Memory B cell (primary cell): ENCODE data around the gene CD9.

Experiments
- ATAC-seq: fragments of 150-1000 bp; cut with Tn5 transposase; 2 replicates; pipeline ENCODE4 v1.10.0; 2021; ENCODE audit warnings: low read depth, mild to moderate bottlenecking, moderate library complexity
- DNase-seq, 2 donors: peaks; one replicate each; pipeline ENCODE4 v3.0.0; 2022; ENCODE audit warnings: low spot score in 2 of 2
- H3K27ac Mint-ChIP-seq: one replicate; pipeline ENCODE4 v1.8.0; 2022; ENCODE audit warnings: mild to moderate bottlenecking, moderate library complexity, mixed read lengths
- H3K27me3 Mint-ChIP-seq: one replicate; pipeline ENCODE4 v1.8.0; 2022; ENCODE audit warnings: mixed read lengths
- H3K36me3 Mint-ChIP-seq: one replicate; pipeline ENCODE4 v1.8.0; 2022; ENCODE audit warnings: mild to moderate bottlenecking, mixed read lengths
- H3K4me1 Mint-ChIP-seq: one replicate; pipeline ENCODE4 v1.8.0; 2022; ENCODE audit warnings: mixed read lengths
- H3K4me3 Mint-ChIP-seq: one replicate; pipeline ENCODE4 v1.8.0; 2022; ENCODE audit warnings: mild to moderate bottlenecking, moderate library complexity, mixed read lengths
- H3K9me3 Mint-ChIP-seq: one replicate; pipeline ENCODE4 v1.8.0; 2022; ENCODE audit warnings: mixed read lengths

CD9 gene

GRCh38 chr12:6212086-6212485 lies 11.9 kb downstream of the CD9 start:
- no peak for DNase-seq
- ATAC-seq, result no peak
- peaks cover 45% of the 10 kb centered on the region for H3K4me1 Mint-ChIP-seq
- H3K27me3 Mint-ChIP-seq, result peaks cover 3% of the 10 kb centered on the region
- H3K9me3 Mint-ChIP-seq, result no peaks in the 10 kb centered on the region
- H3K36me3 Mint-ChIP-seq, result peaks cover 2% of the 10 kb centered on the region
- H3K27ac Mint-ChIP-seq, result no peak overlapping the region
- H3K4me3 Mint-ChIP-seq, result no peak overlapping the region

GRCh38 chr12:6213969-6214368 lies 13.8 kb downstream of the CD9 start:
- peaks cover 47% of the 10 kb centered on the region for H3K4me1 Mint-ChIP-seq
- peaks cover 2% of the 10 kb centered on the region for H3K36me3 Mint-ChIP-seq
- H3K27ac Mint-ChIP-seq, result no peak overlapping the region
- no peaks in the 10 kb centered on the region for H3K9me3 Mint-ChIP-seq
- ATAC-seq, result no peak
- no peak for DNase-seq
- H3K4me3 Mint-ChIP-seq, result no peak overlapping the region
- H3K27me3 Mint-ChIP-seq, result peaks cover 3% of the 10 kb centered on the region

- peaks cover 44% of the 10 kb centered on the region for H3K4me1 Mint-ChIP-seq
- H3K4me3 Mint-ChIP-seq, result no peak overlapping the region
- H3K36me3 Mint-ChIP-seq, result no peaks in the 10 kb centered on the region
- no peak overlapping the region for H3K27ac Mint-ChIP-seq
- ATAC-seq (no peak), DNase-seq (no peak)
- peaks cover 3% of the 10 kb centered on the region for H3K27me3 Mint-ChIP-seq
- no peaks in the 10 kb centered on the region for H3K9me3 Mint-ChIP-seq
Observed at GRCh38 chr12:6214633-6215032, 14.4 kb downstream of the CD9 start.

- Mint-ChIP-seq H3K9me3 (no peaks in the 10 kb centered on the region), H3K36me3 (no peaks in the 10 kb centered on the region), H3K4me1 (peaks cover 46% of the 10 kb centered on the region), H3K27ac (peak overlapping the region; percentile 43), H3K27me3 (peaks cover 3% of the 10 kb centered on the region), H3K4me3 (no peak overlapping the region)
- DNase-seq (no peak), ATAC-seq (no peak)
Observed at GRCh38 chr12:6215120-6215807, 15.1 kb downstream of the CD9 start.

- Mint-ChIP-seq H3K36me3 (no peaks in the 10 kb centered on the region), H3K4me3 (no peak overlapping the region), H3K4me1 (peaks cover 43% of the 10 kb centered on the region), H3K27ac (no peak overlapping the region), H3K9me3 (no peaks in the 10 kb centered on the region), H3K27me3 (peaks cover 3% of the 10 kb centered on the region)
- no peak for ATAC-seq
- DNase-seq, result no peak
Observed at GRCh38 chr12:6215932-6216494, 15.8 kb downstream of the CD9 start.

GRCh38 chr12:6216581-6216980 lies 16.4 kb downstream of the CD9 start:
- ATAC-seq, result no peak
- H3K4me1 Mint-ChIP-seq, result peaks cover 37% of the 10 kb centered on the region
- H3K36me3 Mint-ChIP-seq, result no peaks in the 10 kb centered on the region
- no peak overlapping the region for H3K4me3 Mint-ChIP-seq
- peaks cover 1% of the 10 kb centered on the region for H3K27me3 Mint-ChIP-seq
- H3K27ac Mint-ChIP-seq, result no peak overlapping the region
- H3K9me3 Mint-ChIP-seq, result no peaks in the 10 kb centered on the region
- no peak for DNase-seq

- no peak for ATAC-seq
- H3K4me3 Mint-ChIP-seq, result peak overlapping the region; percentile 1
Observed at GRCh38 chr12:6218347-6218925, 18.2 kb downstream of the CD9 start.

GRCh38 chr12:6219980-6220379 lies 19.8 kb downstream of the CD9 start:
- Mint-ChIP-seq H3K9me3 (no peaks in the 10 kb centered on the region), H3K4me3 (no peak overlapping the region), H3K36me3 (no peaks in the 10 kb centered on the region), H3K4me1 (peaks cover 36% of the 10 kb centered on the region), H3K27me3 (no peaks in the 10 kb centered on the region), H3K27ac (peak overlapping the region; percentile 31)
- ATAC-seq (no peak), DNase-seq (no peak)

More at GRCh38 chr12:6218347-6218925, 18.2 kb downstream of the CD9 start:
- Mint-ChIP-seq H3K27me3 (peaks cover 1% of the 10 kb centered on the region), H3K4me1 (peaks cover 34% of the 10 kb centered on the region), H3K9me3 (no peaks in the 10 kb centered on the region), H3K36me3 (no peaks in the 10 kb centered on the region), H3K27ac (no peak overlapping the region)
- no peak for DNase-seq

GRCh38 chr12:6221146-6221545 lies 20.9 kb downstream of the CD9 start:
- no peaks in the 10 kb centered on the region for H3K27me3 Mint-ChIP-seq
- H3K9me3 Mint-ChIP-seq, result no peaks in the 10 kb centered on the region
- no peak overlapping the region for H3K27ac Mint-ChIP-seq
- no peak overlapping the region for H3K4me3 Mint-ChIP-seq
- peaks cover 31% of the 10 kb centered on the region for H3K4me1 Mint-ChIP-seq
- no peaks in the 10 kb centered on the region for H3K36me3 Mint-ChIP-seq
- ATAC-seq, result no peak
- no peak for DNase-seq

- Mint-ChIP-seq H3K27ac (no peak overlapping the region), H3K36me3 (no peaks in the 10 kb centered on the region), H3K27me3 (no peaks in the 10 kb centered on the region), H3K4me1 (peaks cover 26% of the 10 kb centered on the region), H3K4me3 (no peak overlapping the region), H3K9me3 (no peaks in the 10 kb centered on the region)
- no peak for ATAC-seq
- DNase-seq, result no peak
Observed at GRCh38 chr12:6222078-6222654, 22.0 kb downstream of the CD9 start.

- H3K27me3 Mint-ChIP-seq, result no peaks in the 10 kb centered on the region
- ATAC-seq (no peak), DNase-seq (no peak)
- no peak overlapping the region for H3K4me3 Mint-ChIP-seq
- peaks cover 22% of the 10 kb centered on the region for H3K4me1 Mint-ChIP-seq
- no peaks in the 10 kb centered on the region for H3K9me3 Mint-ChIP-seq
- H3K27ac Mint-ChIP-seq, result no peak overlapping the region
- H3K36me3 Mint-ChIP-seq, result peaks cover 1% of the 10 kb centered on the region
Observed at GRCh38 chr12:6223545-6223944, 23.3 kb downstream of the CD9 start.

GRCh38 chr12:6224550-6224949 lies 24.4 kb downstream of the CD9 start:
- ATAC-seq, result peak; percentile 97
- Mint-ChIP-seq H3K9me3 (no peaks in the 10 kb centered on the region), H3K36me3 (peaks cover 1% of the 10 kb centered on the region), H3K27me3 (no peaks in the 10 kb centered on the region), H3K4me3 (peak overlapping the region; percentile 45), H3K27ac (peak overlapping the region; percentile 56), H3K4me1 (peaks cover 21% of the 10 kb centered on the region)
- DNase-seq, result peak in 1 of 2 donors; percentile 25

- Mint-ChIP-seq H3K27ac (peak overlapping the region; percentile 51), H3K27me3 (no peaks in the 10 kb centered on the region), H3K36me3 (peaks cover 1% of the 10 kb centered on the region), H3K4me1 (peaks cover 16% of the 10 kb centered on the region), H3K4me3 (no peak overlapping the region), H3K9me3 (no peaks in the 10 kb centered on the region)
- no peak for ATAC-seq
- DNase-seq, result no peak
Observed at GRCh38 chr12:6225630-6226001, 25.4 kb downstream of the CD9 start.

GRCh38 chr12:6226002-6226678 lies 25.9 kb downstream of the CD9 start:
- H3K4me1 Mint-ChIP-seq, result peaks cover 22% of the 10 kb centered on the region
- H3K4me3 Mint-ChIP-seq, result no peak overlapping the region
- ATAC-seq (no peak), DNase-seq (no peak)
- no peaks in the 10 kb centered on the region for H3K9me3 Mint-ChIP-seq
- no peaks in the 10 kb centered on the region for H3K27me3 Mint-ChIP-seq
- peak overlapping the region; percentile 51 for H3K27ac Mint-ChIP-seq
- peaks cover 1% of the 10 kb centered on the region for H3K36me3 Mint-ChIP-seq
